Hematopoietic multipotent progenitor cell treated with erythropoietin and hydrocortisone succinate and interleukin-3 and kit ligand, for 8 days (in vitro differentiated cells): ENCODE data around the gene GCNT4.

Source experiments
- DNase-seq: peaks from one replicate; pipeline ENCODE4 v3.0.0-alpha.2; 2015

GCNT4 gene

GRCh38 chr5:75012748-75013147 is 39.6 kb downstream of the GCNT4 start:
- no peak for DNase-seq

- no peak for DNase-seq
Observed at GRCh38 chr5:75010838-75011237, 41.5 kb downstream of the GCNT4 start.

GRCh38 chr5:75009556-75010345 is 42.6 kb downstream of the GCNT4 start:
- no peak for DNase-seq

GRCh38 chr5:75006865-75007822 is 45.2 kb downstream of the GCNT4 start:
- no peak for DNase-seq

GRCh38 chr5:75005561-75005960 is 46.8 kb downstream of the GCNT4 start:
- DNase-seq = no peak
